ENCODE data around the gene RILPL2. TPM values are rescaled to one million over a fixed set of nuclear protein-coding genes. Genes with fewer than 3 reads are reported as not detected.
A peak's percentile ranks its signal among the peaks of the same experiment; 100 is the strongest.

Gene RILPL2
- total and polyA plus RNA-seq, 2 of the 13 experiments (the other 11 are each of a cell fraction or from before 2014, with no cell fraction given): 2.7 to 8.1 TPM

GRCh38 chr12:123457980-123458779, 21.7 kb upstream of the RILPL2 start, which contains the start of gene SNRNP35 (continued):
- TF ChIP-seq THAP7 (CRISPR knock-in tag; IDR thresholded peaks at IDR 0.05) (peak; percentile 29; the same call in 1 of the 2 replicates), SETDB1 (CRISPR knock-in tag; IDR thresholded peaks at IDR 0.05; ENCODE audit: borderline replicate concordance) (no peak), MYC (CRISPR knock-in tag; IDR thresholded peaks at IDR 0.05; ENCODE audit: borderline replicate concordance) (peak; percentile 60; the same call in 1 of the 2 replicates), WIZ (CRISPR knock-in tag; IDR thresholded peaks at IDR 0.05) (peak; percentile 75; the same call in 1 of the 2 replicates), KMT2B (CRISPR knock-in tag; IDR thresholded peaks at IDR 0.05) (peak; percentile 91), ZNF556 (CRISPR knock-in tag; IDR thresholded peaks at IDR 0.05; ENCODE audit: borderline replicate concordance) (no peak), TCF12 (IDR thresholded peaks at IDR 0.05) (no peak), TCF12 (CRISPR knock-in tag; IDR thresholded peaks at IDR 0.05) (no peak), GABPB1 (CRISPR knock-in tag; IDR thresholded peaks at IDR 0.05) (peak; percentile 91), CREB1 (IDR thresholded peaks at IDR 0.05) (no peak), CREB1 (CRISPR knock-in tag; IDR thresholded peaks at IDR 0.05) (peak; percentile 61), ZFP90 (CRISPR knock-in tag; IDR thresholded peaks at IDR 0.05; ENCODE audit: borderline replicate concordance) (peak; percentile 87), CBFB (CRISPR knock-in tag; IDR thresholded peaks at IDR 0.05) (peak; percentile 60), ZFP36L1 (CRISPR knock-in tag; IDR thresholded peaks at IDR 0.05) (no peak), KDM2A (CRISPR knock-in tag; IDR thresholded peaks at IDR 0.05; ENCODE audit: borderline replicate concordance, low read depth) (peak; percentile 93), ZNF616 (CRISPR knock-in tag; IDR thresholded peaks at IDR 0.05; ENCODE audit: low read depth) (0 out of 2 replicates have a peak, but pooled peaks have one; percentile 44), CBX1 (IDR thresholded peaks at IDR 0.05; ENCODE audit: low read depth) (no peak), AKAP8 (CRISPR knock-in tag; IDR thresholded peaks at IDR 0.05) (peak; percentile 59; the same call in 1 of the 2 replicates), TFDP2 (CRISPR knock-in tag; IDR thresholded peaks at IDR 0.05) (peak; percentile 58; the same call in 1 of the 2 replicates), POGZ (CRISPR knock-in tag; IDR thresholded peaks at IDR 0.05) (peak; percentile 77; the same call in 1 of the 2 replicates), ZFP1 (CRISPR knock-in tag; IDR thresholded peaks at IDR 0.05) (no peak), BRCA1 (CRISPR knock-in tag; IDR thresholded peaks at IDR 0.05) (0 out of 2 replicates have a peak, but pooled peaks have one; percentile 32), ZNF772 (CRISPR knock-in tag; IDR thresholded peaks at IDR 0.05) (peak; percentile 76), ZNF660 (CRISPR knock-in tag; IDR thresholded peaks at IDR 0.05; ENCODE audit: borderline replicate concordance, low read depth) (no peak), RCOR2 (CRISPR knock-in tag; IDR thresholded peaks at IDR 0.05) (no peak), ZNF615 (CRISPR knock-in tag; IDR thresholded peaks at IDR 0.05; ENCODE audit: borderline replicate concordance) (no peak; the same call in 1 of the 2 replicates), ZNF792 (CRISPR knock-in tag; IDR thresholded peaks at IDR 0.05) (peak; percentile 12; the same call in 1 of the 2 replicates), ZNF83 (CRISPR knock-in tag; IDR thresholded peaks at IDR 0.05; ENCODE audit: borderline replicate concordance) (no peak), GATAD2A (CRISPR knock-in tag; IDR thresholded peaks at IDR 0.05) (peak; percentile 74; the same call in 1 of the 2 replicates), NBN (conservative IDR thresholded peaks at IDR 0.05) (no peak), SCMH1 (CRISPR knock-in tag; IDR thresholded peaks at IDR 0.05; ENCODE audit: borderline replicate concordance) (no peak)
- TF ChIP-seq, protein P1, sequence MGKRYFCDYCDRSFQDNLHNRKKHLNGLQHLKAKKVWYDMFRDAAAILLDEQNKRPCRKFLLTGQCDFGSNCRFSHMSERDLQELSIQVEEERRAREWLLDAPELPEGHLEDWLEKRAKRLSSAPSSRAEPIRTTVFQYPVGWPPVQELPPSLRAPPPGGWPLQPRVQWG (CRISPR knock-in tag; IDR thresholded peaks at IDR 0.05; ENCODE audit: borderline replicate concordance, low read depth): no peak

Data from HepG2 (cell line).